ENCODE data around the gene NPAS3.

The NPAS3 gene

GRCh38 chr14:33806905-33807304 lies 868.2 kb downstream of the NPAS3 start:
- H3K4me1 ChIP-seq (ENCODE audit: low read length) = peaks cover 12% of the 10 kb centered on the region
- H3K4me2 ChIP-seq (ENCODE audit: low read length) = no peak overlapping the region
- H3K36me3 ChIP-seq (replicated peaks; ENCODE audit: low read depth, low read length) = no peaks in the 10 kb centered on the region
- no peak overlapping the region for H3K4me3 ChIP-seq (ENCODE audit: low read length)
- H3K9ac ChIP-seq (ENCODE audit: low read length) = no peak overlapping the region
- H3K27me3 ChIP-seq (ENCODE audit: low read depth, low read length) = no peaks in the 10 kb centered on the region
- no peaks in the 10 kb centered on the region for H3K79me2 ChIP-seq (ENCODE audit: low read length)
- no peak for TF ChIP-seq EZH2phosphoT487 (IDR thresholded peaks at IDR 0.05; ENCODE audit: low read depth)
- no peak for TF ChIP-seq CTCF (IDR thresholded peaks at IDR 0.05; ENCODE audit: low read depth, low read length)
- H3K9me3 ChIP-seq (ENCODE audit: insufficient read depth, low read length) = no peaks in the 10 kb centered on the region
- H2AFZ ChIP-seq (ENCODE audit: low read depth, low read length) = no peak overlapping the region
- no peaks in the 10 kb centered on the region for H4K20me1 ChIP-seq (ENCODE audit: insufficient read depth, low read length)
- no peak overlapping the region for H3K27ac ChIP-seq (ENCODE audit: low read length)

- no peaks in the 10 kb centered on the region for H4K20me1 ChIP-seq (ENCODE audit: insufficient read depth, low read length)
- H2AFZ ChIP-seq (ENCODE audit: low read depth, low read length) = peak overlapping the region; percentile 81; the same call in 1 of the 2 replicates
- H3K4me2 ChIP-seq (ENCODE audit: low read length) = peak overlapping the region; percentile 34; the same call in 1 of the 2 replicates
- no peaks in the 10 kb centered on the region for H3K9me3 ChIP-seq (ENCODE audit: insufficient read depth, low read length)
- no peak for TF ChIP-seq CTCF (IDR thresholded peaks at IDR 0.05; ENCODE audit: low read depth, low read length)
- TF ChIP-seq EZH2phosphoT487 (IDR thresholded peaks at IDR 0.05; ENCODE audit: low read depth) = no peak
- no peaks in the 10 kb centered on the region for H3K36me3 ChIP-seq (replicated peaks; ENCODE audit: low read depth, low read length)
- H3K4me3 ChIP-seq (ENCODE audit: low read length) = no peak overlapping the region
- peaks cover 12% of the 10 kb centered on the region for H3K4me1 ChIP-seq (ENCODE audit: low read length)
- no peak overlapping the region for H3K27ac ChIP-seq (ENCODE audit: low read length)
- H3K9ac ChIP-seq (ENCODE audit: low read length) = no peak overlapping the region
- no peaks in the 10 kb centered on the region for H3K79me2 ChIP-seq (ENCODE audit: low read length)
- H3K27me3 ChIP-seq (ENCODE audit: low read depth, low read length) = no peaks in the 10 kb centered on the region
These were observed 869.5 kb downstream of the NPAS3 start for GRCh38 chr14:33808187-33808586.

GRCh38 chr14:33809396-33809981 lies 870.8 kb downstream of the NPAS3 start:
- no peak overlapping the region for H3K27ac ChIP-seq (ENCODE audit: low read length)
- no peak overlapping the region for H3K4me2 ChIP-seq (ENCODE audit: low read length)
- no peaks in the 10 kb centered on the region for H4K20me1 ChIP-seq (ENCODE audit: insufficient read depth, low read length)
- peaks cover 12% of the 10 kb centered on the region for H3K4me1 ChIP-seq (ENCODE audit: low read length)
- H3K36me3 ChIP-seq (replicated peaks; ENCODE audit: low read depth, low read length) = no peaks in the 10 kb centered on the region
- no peaks in the 10 kb centered on the region for H3K79me2 ChIP-seq (ENCODE audit: low read length)
- no peak overlapping the region for H3K9ac ChIP-seq (ENCODE audit: low read length)
- peaks cover under 1% of the 10 kb centered on the region; the same call in 1 of the 2 replicates for H3K27me3 ChIP-seq (ENCODE audit: low read depth, low read length)
- no peak overlapping the region for H2AFZ ChIP-seq (ENCODE audit: low read depth, low read length)
- TF ChIP-seq EZH2phosphoT487 (IDR thresholded peaks at IDR 0.05; ENCODE audit: low read depth) (no peak), CTCF (IDR thresholded peaks at IDR 0.05; ENCODE audit: low read depth, low read length) (no peak)
- H3K9me3 ChIP-seq (ENCODE audit: insufficient read depth, low read length) = no peaks in the 10 kb centered on the region
- H3K4me3 ChIP-seq (ENCODE audit: low read length) = no peak overlapping the region

GRCh38 chr14:33810308-33810707 lies 871.6 kb downstream of the NPAS3 start:
- Histone ChIP-seq H3K27ac (ENCODE audit: low read length) (no peak overlapping the region), H4K20me1 (ENCODE audit: insufficient read depth, low read length) (no peaks in the 10 kb centered on the region), H3K79me2 (ENCODE audit: low read length) (no peaks in the 10 kb centered on the region), H3K36me3 (replicated peaks; ENCODE audit: low read depth, low read length) (no peaks in the 10 kb centered on the region), H3K9me3 (ENCODE audit: insufficient read depth, low read length) (no peaks in the 10 kb centered on the region), H3K27me3 (ENCODE audit: low read depth, low read length) (peaks cover 4% of the 10 kb centered on the region; the same call in 1 of the 2 replicates), H3K4me3 (ENCODE audit: low read length) (no peak overlapping the region), H3K4me2 (ENCODE audit: low read length) (no peak overlapping the region), H2AFZ (ENCODE audit: low read depth, low read length) (no peak overlapping the region), H3K9ac (ENCODE audit: low read length) (no peak overlapping the region), H3K4me1 (ENCODE audit: low read length) (peaks cover 12% of the 10 kb centered on the region)
- TF ChIP-seq CTCF (IDR thresholded peaks at IDR 0.05; ENCODE audit: low read depth, low read length) = no peak
- no peak for TF ChIP-seq EZH2phosphoT487 (IDR thresholded peaks at IDR 0.05; ENCODE audit: low read depth)

Measured in OCI-LY3 (cell line).